A549 treated with CpdA at 1 μM for 4 hours (cell line): Measurements from ENCODE around the gene ASB6. TPM values are rescaled to one million over a fixed set of nuclear protein-coding genes. Genes with fewer than 3 reads are reported as not detected.

ENCODE experiments used
- total RNA-seq: library from RNA; stranded (reverse); fragments of 200-300 nt; extraction: Qiagen RNA extraction; gene quantifications from 5 replicates; pipeline ENCODE4 v1.2.3, GENCODE V29; 2022; ENCODE audit warnings: low read depth

The ASB6 gene
- total RNA-seq, result 20.1 to 24.8 TPM (median 24.1 TPM) in 5 replicates

GRCh38 chr9:129641750-129642585 is at the start of gene ASB6:
TSS of gene ASB6 (minus strand) at chr9:129642151. CDS start at chr9:129641999, 152 bp downstream.

GRCh38 chr9:129665389-129665775 is 23.4 kb upstream of the ASB6 start, which contains the start of gene PRRX2:
TSS of gene PRRX2 (plus strand) at chr9:129665647. CDS start at chr9:129665868, 221 bp downstream.

GRCh38 chr9:129626079-129626624 is 15.8 kb downstream of the ASB6 start, which contains the start of gene NTMT1:
TSS of gene NTMT1 (plus strand) at chr9:129626163. CDS start at chr9:129632704, 6,541 bp downstream.

GRCh38 chr9:129620669-129621295 is 21.2 kb downstream of the ASB6 start, which contains the start of gene C9orf50:
TSS of gene C9orf50 (minus strand) at chr9:129621101. CDS start at chr9:129620574, 527 bp downstream.

Other genes starting within 250 kb of the ASB6 start
- not detected in 5 replicates for gene C9orf50, start 21.1 kb downstream of the ASB6 start, total RNA-seq
- 89.4 to 107 TPM (median 97.7 TPM) in 5 replicates for gene NTMT1, start 16.0 kb downstream of the ASB6 start, total RNA-seq
- gene PRRX2, start 23.5 kb upstream of the ASB6 start, total RNA-seq, result 2.8 to 7.2 TPM (median 6.5 TPM) in 5 replicates
- gene PTGES, start 110.9 kb upstream of the ASB6 start, total RNA-seq, result 91.2 to 108 TPM (median 93.1 TPM) in 5 replicates
- 21.0 to 27.8 TPM (median 26.4 TPM) in 5 replicates for gene TOR1B, start 161.0 kb upstream of the ASB6 start, total RNA-seq
- 58.4 to 64.6 TPM (median 64.3 TPM) in 5 replicates for gene TOR1A, start 182.0 kb upstream of the ASB6 start, total RNA-seq
- gene C9orf78, start 193.1 kb upstream of the ASB6 start, total RNA-seq, result 49.0 to 57.3 TPM (median 49.9 TPM) in 5 replicates
- 5.9 to 6.4 TPM (median 6.1 TPM) in 5 replicates for gene USP20, start 193.3 kb upstream of the ASB6 start, total RNA-seq